C4-2B (cell line): ENCODE results near the gene POU2AF1.

Experiments
- CTCF ChIP-seq: fragments of 450-650 bp; conservative IDR thresholded peaks from 2 replicates; pipeline ENCODE4 v1.5.1; 2017; ENCODE audit warnings: mild to moderate bottlenecking
- ZFX ChIP-seq: fragments of 450-650 bp; IDR thresholded peaks from 2 replicates; pipeline ENCODE4 v1.6.1; 2017

GRCh38 chr11:111397034-111397433, 18.0 kb upstream of the POU2AF1 start:
- no peak for TF ChIP-seq CTCF
- TF ChIP-seq ZFX = no peak
